Measurements from ENCODE around the gene NR1H4.

GRCh38 chr12:100427078-100427477, 46.6 kb upstream of the NR1H4 start:
- TF ChIP-seq CTCF (IDR thresholded peaks at IDR 0.05 in 8 of 11, conservative IDR thresholded peaks at IDR 0.05 in 3 of 11): no peak
- TF ChIP-seq POLR2AphosphoS5 (IDR thresholded peaks at IDR 0.05): no peak

Measured in spleen (tissue), 7 donors.